Endothelial cell of umbilical vein (primary cell): Measurements from ENCODE around the gene UROC1. TPM values are rescaled to one million over a fixed set of nuclear protein-coding genes. Genes with fewer than 3 reads are reported as not detected.

Experiments
- BruUV-seq: library from RNA; stranded (reverse); fragments of 400-500 nt; replicated peaks from 2 replicates; lab custom pipeline; 2021; lab: Mats Ljungman, UMichigan
- CTCF ChIA-PET: fragments of 300-600, 350-600 bp; sonication (Branson Sonifier 250); formaldehyde crosslinking; loops from one replicate; lab custom pipeline; 2021; ENCODE audit warnings: antibody characterized with exemption, inconsistent platforms; lab: Charles Lee
- POLR2A ChIA-PET: fragments of 300-600, 350-600 bp; sonication (Branson Sonifier 250); formaldehyde crosslinking; loops from one replicate; lab custom pipeline; 2021; ENCODE audit warnings: antibody characterized with exemption, inconsistent platforms; lab: Charles Lee
- DNase-seq: peaks from one replicate; pipeline ENCODE4 v3.0.0-alpha.2; 2011; ENCODE audit warnings: low read depth, low spot score
- FAIRE-seq: peaks from 2 replicates; lab custom pipeline; 2011; peaks lifted over from hg19 to GRCh38; lab: Jason Lieb, UNC
- H2AFZ ChIP-seq: 2 replicates; pipeline ENCODE4 v1.6.0; 2012; ENCODE audit warnings: low read depth, low read length, control low read depth, inconsistent platforms
- H3K27ac ChIP-seq: 2 replicates; pipeline ENCODE4 v1.5.1; 2011; ENCODE audit warnings: low read depth, mild to moderate bottlenecking, control low read depth, low read length, moderate library complexity; ENCODE audit not compliant: insufficient read depth
- H3K27me3 ChIP-seq, 2 experiments: 2 replicates each; pipeline versions ENCODE4 v1.6.0 to v1.6.1; 2011; ENCODE audit warnings: low read length in 2 of 2, mixed read lengths in 1 of 2; ENCODE audit not compliant: control insufficient read depth in 2 of 2, insufficient read depth in 2 of 2
- H3K36me3 ChIP-seq, 2 experiments: 2 replicates in 1 of 2; 3 replicates in 1 of 2; pipeline ENCODE4 v1.5.1; 2011; ENCODE audit warnings: low read length in 2 of 2, mild to moderate bottlenecking in 1 of 2, moderate library complexity in 1 of 2; ENCODE audit not compliant: control insufficient read depth in 2 of 2, insufficient read depth in 2 of 2; ENCODE audit errors: extremely low read depth in 1 of 2
- H3K4me1 ChIP-seq: 3 replicates; pipeline ENCODE4 v1.5.1; 2011; ENCODE audit warnings: mild to moderate bottlenecking, low read length; ENCODE audit not compliant: control insufficient read depth, insufficient read depth; ENCODE audit errors: extremely low read depth
- H3K4me2 ChIP-seq: 2 replicates; pipeline ENCODE4 v1.6.1; 2011; ENCODE audit warnings: low read length, control low read depth, mixed read lengths; ENCODE audit not compliant: insufficient read depth
- H3K4me3 ChIP-seq, 3 experiments: fragments of 200-600 bp in 1 of 3; sonication (generic), shearing (Covaris generic) in 1 of 3; replicated peaks in 1 of 3; 2 replicates each; pipeline ENCODE4 v1.5.1; 2011 to 2016; ENCODE audit warnings: control low read depth in 3 of 3, low read length in 3 of 3, mild to moderate bottlenecking in 2 of 3, inconsistent platforms in 1 of 3, low read depth in 1 of 3, moderate library complexity in 1 of 3; ENCODE audit not compliant: insufficient read depth in 1 of 3
- H3K79me2 ChIP-seq: 2 replicates; pipeline ENCODE4 v1.6.0; 2012; ENCODE audit warnings: low read length, inconsistent platforms; ENCODE audit not compliant: control insufficient read depth, insufficient read depth
- H3K9ac ChIP-seq: replicated peaks from 2 replicates; pipeline ENCODE3; 2011; ENCODE audit warnings: low read length, control low read depth; ENCODE audit not compliant: insufficient read depth; ENCODE audit errors: extremely low read depth
- H3K9me1 ChIP-seq: replicated peaks from 3 replicates; pipeline ENCODE4 v1.6.0; 2011; ENCODE audit warnings: mild to moderate bottlenecking, low read length; ENCODE audit not compliant: control insufficient read depth, insufficient read depth; ENCODE audit errors: extremely low read depth
- H3K9me3 ChIP-seq: replicated peaks from 2 replicates; pipeline ENCODE4 v1.5.1; 2012; ENCODE audit warnings: low read length, inconsistent platforms; ENCODE audit not compliant: control insufficient read depth, insufficient read depth
- H4K20me1 ChIP-seq: replicated peaks from 2 replicates; pipeline ENCODE3; 2011; ENCODE audit warnings: mild to moderate bottlenecking, low read length; ENCODE audit not compliant: control insufficient read depth, insufficient read depth; ENCODE audit errors: extremely low read depth
- EZH2 ChIP-seq: IDR thresholded peaks from 2 replicates; pipeline ENCODE4 v1.6.1; 2012; ENCODE audit warnings: borderline replicate concordance, low read depth, mild to moderate bottlenecking, moderate library complexity, low read length, inconsistent platforms; ENCODE audit not compliant: severe bottlenecking
- FOS ChIP-seq: IDR thresholded peaks from 2 replicates; pipeline ENCODE4 v1.6.1; 2011; ENCODE audit warnings: mild to moderate bottlenecking, low read length, moderate library complexity, borderline replicate concordance; ENCODE audit not compliant: insufficient read depth
- GATA2 ChIP-seq: IDR thresholded peaks from 2 replicates; pipeline ENCODE4 v1.7.0; 2011; ENCODE audit warnings: low read depth, mild to moderate bottlenecking, moderate library complexity, mixed read lengths, low read length; ENCODE audit not compliant: insufficient read length, insufficient read depth
- JUN ChIP-seq: IDR thresholded peaks from 2 replicates; pipeline ENCODE4 v1.6.1; 2011; ENCODE audit warnings: borderline replicate concordance, low read depth; ENCODE audit not compliant: insufficient read length, insufficient read depth
- MYC ChIP-seq: IDR thresholded peaks from one replicate; pipeline ENCODE4 v1.6.1; 2011; ENCODE audit warnings: mild to moderate bottlenecking, low read depth, low read length
- POLR2A ChIP-seq: IDR thresholded peaks from 2 replicates; pipeline ENCODE4 v1.6.1; 2012; ENCODE audit warnings: low read depth, mild to moderate bottlenecking, control low read depth, low read length
- POLR2AphosphoS5 ChIP-seq: IDR thresholded peaks from 2 replicates; pipeline ENCODE4 v1.6.1; 2012; ENCODE audit warnings: low read depth, mild to moderate bottlenecking, control low read depth, low read length, moderate library complexity; ENCODE audit not compliant: insufficient read depth
- dilution Hi-C: fragments of 300-500 bp; cut with MboI; formaldehyde crosslinking; loops from one replicate; pipeline ENCODE4 v1.15.0; 2019; ENCODE audit warnings: low sequenced_read_pairs; ENCODE audit not compliant: extremely low pct_ligation_motif_present
- intact Hi-C: fragments of 100-400 bp; cut with micrococcal nuclease; formaldehyde crosslinking; loops from one replicate; pipeline ENCODE4 v1.10.0; 2022
- polyA plus RNA-seq, 4 experiments: library from polyadenylated mRNA; depleted of rRNA in 3 of 4; stranded (reverse) in 3 of 4; unstranded in 1 of 4; fragments of >200 nt; gene quantifications; 2 replicates each; pipeline versions ENCODE4 v1.2.1 to v1.2.3, GENCODE V29; 2011 to 2012; ENCODE audit warnings: missing spikeins in 1 of 4
- total RNA-seq: library from RNA; stranded (reverse); gene quantifications from 2 replicates; pipeline ENCODE4 v1.2.3, GENCODE V29; 2021
- TF ChIP-seq, protein P1 (sequence below), 2 donors: IDR thresholded peaks; 1 replicate in 1 of 2; 2 replicates in 1 of 2; pipeline ENCODE4 v1.5.1; 2011; ENCODE audit warnings: low read length in 2 of 2, mild to moderate bottlenecking in 2 of 2, moderate library complexity in 2 of 2, control low read depth in 1 of 2, inconsistent platforms in 1 of 2, low read depth in 1 of 2; ENCODE audit not compliant: insufficient read depth in 1 of 2; ENCODE audit errors: extremely low read depth in 1 of 2
- TF ChIP-seq, protein P2 (sequence below): IDR thresholded peaks from 2 replicates; pipeline ENCODE4 v1.6.1; 2011; ENCODE audit not compliant: insufficient read depth, insufficient read length

Gene UROC1
- total and polyA plus RNA-seq, 2 donors (not counting 3 experiments of a cell fraction or from before 2014, with no cell fraction given): not detected

DNA sequence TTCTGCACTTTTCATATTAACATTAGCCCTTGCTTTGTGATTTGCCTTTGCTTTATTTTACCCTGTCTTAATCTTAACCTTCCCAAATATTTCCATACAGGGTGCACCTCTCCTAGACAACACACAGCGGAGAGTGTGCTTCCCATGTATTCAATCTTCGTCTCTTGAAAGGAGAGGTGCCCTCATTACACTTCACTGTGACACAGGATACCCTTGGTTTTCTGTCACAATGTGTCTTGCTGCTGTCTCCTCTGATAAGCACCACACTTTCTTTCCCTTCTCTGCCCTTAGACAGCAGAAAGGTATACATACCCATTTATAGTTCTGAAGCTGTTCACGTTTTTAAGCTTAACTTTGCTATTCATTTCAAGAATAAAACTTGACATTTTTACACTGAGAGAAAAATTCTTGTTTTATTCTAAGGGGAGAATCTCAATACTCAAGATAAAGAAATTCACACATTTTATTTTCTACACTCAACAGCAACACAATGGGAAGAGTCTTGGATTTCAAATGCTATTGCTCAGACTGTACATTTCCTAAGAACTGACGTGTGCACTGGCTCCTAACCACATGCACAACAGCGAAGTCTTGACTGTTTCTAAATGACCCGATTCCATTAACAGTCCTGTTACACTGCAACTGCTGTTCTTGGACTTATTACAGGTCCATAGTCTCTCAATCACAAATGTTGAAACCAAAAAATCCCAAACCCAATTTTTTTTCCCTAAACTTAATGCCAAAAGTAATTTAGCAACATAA is 63.0 kb downstream of the UROC1 start:
- H3K79me2 ChIP-seq: peaks cover 7% of the 10 kb centered on the region
- H3K36me3 ChIP-seq: peaks cover 8 to 21% of the 10 kb centered on the region in 2 experiments
- no TSS peak for BruUV-seq

More for the DNA sequence above, 63.0 kb downstream of the UROC1 start:
- TF ChIP-seq MYC (no peak), GATA2 (no peak), FOS (no peak), JUN (no peak), POLR2A (no peak), EZH2 (no peak), POLR2AphosphoS5 (no peak)
- TF ChIP-seq, protein P1, sequence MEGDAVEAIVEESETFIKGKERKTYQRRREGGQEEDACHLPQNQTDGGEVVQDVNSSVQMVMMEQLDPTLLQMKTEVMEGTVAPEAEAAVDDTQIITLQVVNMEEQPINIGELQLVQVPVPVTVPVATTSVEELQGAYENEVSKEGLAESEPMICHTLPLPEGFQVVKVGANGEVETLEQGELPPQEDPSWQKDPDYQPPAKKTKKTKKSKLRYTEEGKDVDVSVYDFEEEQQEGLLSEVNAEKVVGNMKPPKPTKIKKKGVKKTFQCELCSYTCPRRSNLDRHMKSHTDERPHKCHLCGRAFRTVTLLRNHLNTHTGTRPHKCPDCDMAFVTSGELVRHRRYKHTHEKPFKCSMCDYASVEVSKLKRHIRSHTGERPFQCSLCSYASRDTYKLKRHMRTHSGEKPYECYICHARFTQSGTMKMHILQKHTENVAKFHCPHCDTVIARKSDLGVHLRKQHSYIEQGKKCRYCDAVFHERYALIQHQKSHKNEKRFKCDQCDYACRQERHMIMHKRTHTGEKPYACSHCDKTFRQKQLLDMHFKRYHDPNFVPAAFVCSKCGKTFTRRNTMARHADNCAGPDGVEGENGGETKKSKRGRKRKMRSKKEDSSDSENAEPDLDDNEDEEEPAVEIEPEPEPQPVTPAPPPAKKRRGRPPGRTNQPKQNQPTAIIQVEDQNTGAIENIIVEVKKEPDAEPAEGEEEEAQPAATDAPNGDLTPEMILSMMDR (IDR thresholded peaks at IDR 0.05; ENCODE audit: extremely low read depth in 1 of 2, insufficient read depth in 1 of 2, low read depth in 1 of 2, low read length in 2 of 2): no peak
- TF ChIP-seq, protein P2, sequence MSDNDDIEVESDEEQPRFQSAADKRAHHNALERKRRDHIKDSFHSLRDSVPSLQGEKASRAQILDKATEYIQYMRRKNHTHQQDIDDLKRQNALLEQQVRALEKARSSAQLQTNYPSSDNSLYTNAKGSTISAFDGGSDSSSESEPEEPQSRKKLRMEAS: no peak
- H3K4me1 ChIP-seq: no peaks in the 10 kb centered on the region
- DNase-seq (no peak), FAIRE-seq (peak; percentile 21)
- ChIA-PET POLR2A (no interaction called here), CTCF (no interaction called here)
- no peaks in the 10 kb centered on the region for H3K9me1 ChIP-seq
- dilution Hi-C loops: no loop called here
- H3K4me2 ChIP-seq: no peak overlapping the region
- intact Hi-C loops: no loop called here
- no peak overlapping the region for H3K27ac ChIP-seq
- no peak overlapping the region for H2AFZ ChIP-seq
- no peaks in the 10 kb centered on the region for H4K20me1 ChIP-seq
- no peaks in the 10 kb centered on the region for H3K9me3 ChIP-seq
- no peaks in the 10 kb centered on the region for H3K27me3 ChIP-seq
- H3K4me3 ChIP-seq: no peak overlapping the region
- no peak overlapping the region for H3K9ac ChIP-seq
